ENCODE measurements around the gene DNAL1.

The DNAL1 gene

DNA sequence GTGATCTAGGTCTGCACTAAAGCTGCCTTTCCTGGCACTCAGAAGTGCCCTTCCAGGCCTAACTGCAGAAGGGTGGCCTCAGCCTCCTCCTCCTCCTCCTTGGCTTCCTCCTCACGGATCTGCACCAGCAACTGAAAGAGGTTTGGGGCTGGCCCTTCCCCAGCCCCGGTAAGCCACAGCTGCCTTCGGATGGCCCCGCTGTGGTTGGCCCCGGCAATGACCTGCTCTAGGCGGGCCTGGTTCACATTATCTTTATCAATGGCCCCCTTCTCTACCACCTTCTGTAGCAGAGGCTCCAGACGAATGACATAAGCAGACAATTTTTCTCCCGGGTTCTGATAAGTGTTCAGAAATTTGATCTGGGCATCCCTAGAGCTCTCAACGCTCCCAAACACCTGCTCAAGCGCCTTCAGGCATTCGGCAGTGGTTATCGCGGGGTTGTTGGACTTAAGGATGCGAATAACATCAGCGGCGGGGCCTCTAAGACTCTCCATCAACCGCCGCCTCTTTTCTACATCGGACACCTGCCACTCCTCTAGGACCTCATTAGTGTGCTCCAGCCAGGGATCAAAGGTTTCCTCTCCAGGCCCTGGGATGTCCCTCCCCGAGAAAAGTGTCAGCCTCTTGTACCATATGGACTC lies 67.9 kb downstream of the DNAL1 start:
- H3K4me3 ChIP-seq (ENCODE audit: low read length), result peak overlapping the region; percentile 75
- no peak for DNase-seq (ENCODE audit: low read depth)
- no peak for TF ChIP-seq CTCF (IDR thresholded peaks at IDR 0.05; ENCODE audit: insufficient read depth, low read depth, low read length, missing control alignments)

GRCh38 chr14:73713206-73713802 lies 68.5 kb downstream of the DNAL1 start:
- H3K4me3 ChIP-seq (ENCODE audit: low read length), result peak overlapping the region; percentile 75
- no peak for DNase-seq (ENCODE audit: low read depth)
- no peak for TF ChIP-seq CTCF (IDR thresholded peaks at IDR 0.05; ENCODE audit: insufficient read depth, low read depth, low read length, missing control alignments)

DNA sequence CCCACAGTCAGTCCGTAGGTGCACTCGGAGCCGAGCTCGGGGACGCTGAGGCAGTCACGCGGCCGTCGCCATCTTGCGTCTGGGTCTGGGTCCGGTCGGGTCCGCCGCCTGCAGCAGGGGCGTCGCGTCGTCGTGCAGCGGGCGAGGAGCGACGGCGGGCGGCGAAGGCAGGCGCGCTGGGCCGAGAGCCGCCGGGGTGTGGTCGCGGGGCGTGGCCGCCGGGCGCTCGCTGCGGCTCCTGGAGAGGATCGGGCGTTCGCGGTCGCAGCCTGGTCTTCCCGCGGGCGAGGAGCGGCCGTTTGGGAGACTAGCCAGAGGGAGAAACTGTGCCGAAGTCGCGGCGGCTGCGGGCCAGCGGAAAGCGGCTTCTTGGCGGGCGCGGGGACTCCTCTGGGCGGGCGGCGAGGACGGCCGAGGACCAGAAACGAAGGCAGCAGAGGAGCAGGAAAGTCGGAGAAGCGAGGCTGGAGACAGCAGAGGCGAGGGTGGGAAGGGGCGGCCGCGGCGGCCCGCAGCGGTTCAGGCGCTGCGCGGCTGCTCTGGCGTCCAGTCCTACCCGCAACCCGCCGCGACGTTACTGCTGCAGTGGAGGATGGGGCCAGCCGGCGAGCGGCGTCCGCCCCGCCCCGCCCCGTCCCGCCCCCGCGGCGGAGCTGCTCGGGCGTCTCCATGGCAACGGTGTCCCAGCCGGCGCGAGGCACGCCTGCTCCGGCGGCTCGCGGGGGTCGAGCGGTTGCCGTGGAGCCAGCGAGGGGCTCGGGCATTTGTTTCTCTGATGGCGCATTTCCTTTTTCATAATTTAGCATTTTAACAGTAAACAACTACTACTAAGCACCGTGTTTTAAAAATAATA lies 69.2 kb downstream of the DNAL1 start, which contains the start of gene PNMA1:
Gene PNMA1 (minus strand): TSS at position 582 of the 853 bp plus-strand sequence. CDS start 745 bp downstream, outside the sequence.
- DNase-seq (ENCODE audit: low read depth), result peak; percentile 79
- peak within 1 kb of the TSS; percentile 75 for H3K4me3 ChIP-seq (ENCODE audit: low read length)
- no peak for TF ChIP-seq CTCF (IDR thresholded peaks at IDR 0.05; ENCODE audit: insufficient read depth, low read depth, low read length, missing control alignments)

DNA sequence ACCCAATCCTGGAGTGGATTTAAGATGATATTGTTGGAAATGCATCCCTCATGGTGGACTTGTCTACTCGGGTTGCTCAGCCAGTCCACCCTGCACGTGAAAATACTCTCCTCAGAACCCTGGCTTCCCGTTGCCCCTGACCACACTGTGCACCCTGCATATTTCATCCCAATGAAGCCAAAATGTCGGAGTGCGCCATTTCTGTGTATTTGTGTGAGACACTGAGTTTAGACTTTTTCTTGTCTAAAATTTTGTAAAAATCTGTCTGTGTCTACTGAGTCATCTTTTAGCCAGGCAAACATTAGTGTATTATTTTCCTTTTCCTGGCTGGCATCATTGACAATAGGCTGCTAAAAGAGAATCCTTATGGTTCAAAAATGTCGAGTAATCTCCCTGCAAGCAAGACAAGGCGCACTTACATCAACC lies 69.9 kb downstream of the DNAL1 start:
- DNase-seq (ENCODE audit: low read depth), result no peak
- H3K4me3 ChIP-seq (ENCODE audit: low read length), result no peak overlapping the region

DNA sequence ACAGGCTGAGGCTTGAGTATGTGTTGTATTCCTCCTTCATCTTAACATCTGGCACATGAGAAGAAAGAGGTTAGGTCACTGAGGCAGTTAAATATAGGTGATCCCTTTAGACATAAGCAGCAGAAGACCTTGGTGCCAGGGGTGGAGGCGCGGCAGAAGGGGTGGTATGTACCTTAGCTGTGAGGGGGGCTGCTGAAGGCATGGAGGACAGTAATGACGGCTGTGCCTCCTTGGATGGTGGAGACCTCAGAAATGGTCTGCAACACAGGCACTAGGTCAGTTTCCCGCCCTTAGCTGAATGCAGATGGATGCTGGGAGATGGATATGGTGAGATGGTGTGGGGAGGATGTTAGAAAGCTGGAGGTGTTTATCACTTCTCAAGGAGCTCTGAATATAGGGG lies 70.9 kb downstream of the DNAL1 start:
- TF ChIP-seq CTCF (IDR thresholded peaks at IDR 0.05; ENCODE audit: insufficient read depth, low read depth, low read length, missing control alignments), result no peak
- H3K4me3 ChIP-seq (ENCODE audit: low read length), result no peak overlapping the region
- no peak for DNase-seq (ENCODE audit: low read depth)

More for the DNA sequence above, 69.9 kb downstream of the DNAL1 start:
- TF ChIP-seq CTCF (IDR thresholded peaks at IDR 0.05; ENCODE audit: insufficient read depth, low read depth, low read length, missing control alignments), result no peak

- no peak for DNase-seq (ENCODE audit: low read depth)
- no peak for TF ChIP-seq CTCF (IDR thresholded peaks at IDR 0.05; ENCODE audit: insufficient read depth, low read depth, low read length, missing control alignments)
- no peak overlapping the region for H3K4me3 ChIP-seq (ENCODE audit: low read length)
Measured at GRCh38 chr14:73717266-73717665, 72.5 kb downstream of the DNAL1 start.
